ENCODE results near the gene SLC8A2. TPM values are rescaled to one million over a fixed set of nuclear protein-coding genes. Genes with fewer than 3 reads are reported as not detected.

SLC8A2 gene
- total RNA-seq, 2 experiments from 2014 or later = not detected

GRCh38 chr19:47429140-47429793 is 42.4 kb downstream of the SLC8A2 start:
- POLR2A ChIA-PET = no interaction called here
- Mint-ChIP-seq H3K9me3 (peaks cover 6% of the 10 kb centered on the region), H3K4me1 (peaks cover 40% of the 10 kb centered on the region), H3K4me3 (no peak overlapping the region), H3K27me3 (peaks cover 32% of the 10 kb centered on the region), H3K27ac (no peak overlapping the region), H3K36me3 (ENCODE audit: low read depth) (no peaks in the 10 kb centered on the region)
- DNase-seq = no peak
- CTCF ChIA-PET = interaction anchor here (0.6 to 2.8 kb wide), 13 partner anchors 7 to 278 kb away, joined by 3 to 20 read pairs (median 3); partner anchors contain the start of gene DHX34

- H3K36me3 Mint-ChIP-seq (ENCODE audit: low read depth) = no peaks in the 10 kb centered on the region
- H3K4me3 Mint-ChIP-seq = no peak overlapping the region
- POLR2A ChIA-PET = no interaction called here
- peaks cover 32% of the 10 kb centered on the region for H3K4me1 Mint-ChIP-seq
- CTCF ChIA-PET = interaction anchor here (0.5 to 2.8 kb wide), 23 partner anchors 8 to 317 kb away, joined by 3 to 20 read pairs (median 4); partner anchors contain the start of genes DHX34, INAFM1, KPTN and NAPA
- peaks cover 6% of the 10 kb centered on the region for H3K9me3 Mint-ChIP-seq
- peak; percentile 87 for DNase-seq
- H3K27ac Mint-ChIP-seq = no peak overlapping the region
- peaks cover 39% of the 10 kb centered on the region for H3K27me3 Mint-ChIP-seq
Measured at GRCh38 chr19:47428177-47428894, 43.4 kb downstream of the SLC8A2 start.

- H3K27ac Mint-ChIP-seq = no peak overlapping the region
- H3K4me3 Mint-ChIP-seq = no peak overlapping the region
- ChIA-PET POLR2A (no interaction called here), CTCF (interaction anchor here (0.5 to 1.8 kb wide), 20 partner anchors 9 to 317 kb away, joined by 3 to 20 read pairs (median 4); partner anchors contain the start of genes DHX34, INAFM1, KPTN and NAPA)
- DNase-seq = peak; percentile 77
- peaks cover 47% of the 10 kb centered on the region for H3K27me3 Mint-ChIP-seq
- H3K4me1 Mint-ChIP-seq = peaks cover 23% of the 10 kb centered on the region
- H3K36me3 Mint-ChIP-seq (ENCODE audit: low read depth) = no peaks in the 10 kb centered on the region
- peaks cover 2% of the 10 kb centered on the region for H3K9me3 Mint-ChIP-seq
Measured at GRCh38 chr19:47427241-47428176, 44.2 kb downstream of the SLC8A2 start.

- no peak overlapping the region for H3K27ac Mint-ChIP-seq
- H3K4me1 Mint-ChIP-seq = peaks cover 7% of the 10 kb centered on the region
- DNase-seq = no peak
- CTCF ChIA-PET = no interaction called here
- POLR2A ChIA-PET = no interaction called here
- H3K36me3 Mint-ChIP-seq (ENCODE audit: low read depth) = no peaks in the 10 kb centered on the region
- peaks cover 71% of the 10 kb centered on the region for H3K27me3 Mint-ChIP-seq
- H3K9me3 Mint-ChIP-seq = no peaks in the 10 kb centered on the region
- no peak overlapping the region for H3K4me3 Mint-ChIP-seq
Measured at GRCh38 chr19:47423203-47423882, 48.4 kb downstream of the SLC8A2 start.

- Mint-ChIP-seq H3K4me1 (peaks cover 13% of the 10 kb centered on the region), H3K36me3 (ENCODE audit: low read depth) (no peaks in the 10 kb centered on the region), H3K27me3 (peaks cover 79% of the 10 kb centered on the region), H3K9me3 (no peaks in the 10 kb centered on the region), H3K27ac (no peak overlapping the region), H3K4me3 (no peak overlapping the region)
- no peak for DNase-seq
- ChIA-PET CTCF (no interaction called here), POLR2A (no interaction called here)
Measured at GRCh38 chr19:47422417-47423163, 49.1 kb downstream of the SLC8A2 start.

GRCh38 chr19:47421844-47422395 is 49.8 kb downstream of the SLC8A2 start:
- ChIA-PET POLR2A (no interaction called here), CTCF (no interaction called here)
- DNase-seq = no peak
- Mint-ChIP-seq H3K4me3 (no peak overlapping the region), H3K27me3 (peaks cover 81% of the 10 kb centered on the region), H3K9me3 (no peaks in the 10 kb centered on the region), H3K4me1 (peaks cover 15% of the 10 kb centered on the region), H3K36me3 (ENCODE audit: low read depth) (no peaks in the 10 kb centered on the region), H3K27ac (no peak overlapping the region)

- no peaks in the 10 kb centered on the region for H3K9me3 Mint-ChIP-seq
- H3K4me1 Mint-ChIP-seq = peaks cover 15% of the 10 kb centered on the region
- ChIA-PET POLR2A (no interaction called here), CTCF (no interaction called here)
- DNase-seq = no peak
- no peak overlapping the region for H3K27ac Mint-ChIP-seq
- no peaks in the 10 kb centered on the region for H3K36me3 Mint-ChIP-seq (ENCODE audit: low read depth)
- H3K4me3 Mint-ChIP-seq = no peak overlapping the region
- peaks cover 81% of the 10 kb centered on the region for H3K27me3 Mint-ChIP-seq
Measured at GRCh38 chr19:47421244-47421786, 50.4 kb downstream of the SLC8A2 start.

- Mint-ChIP-seq H3K9me3 (no peaks in the 10 kb centered on the region), H3K4me3 (no peak overlapping the region), H3K36me3 (ENCODE audit: low read depth) (no peaks in the 10 kb centered on the region), H3K27me3 (peaks cover 83% of the 10 kb centered on the region), H3K4me1 (peaks cover 15% of the 10 kb centered on the region), H3K27ac (no peak overlapping the region)
- CTCF ChIA-PET = no interaction called here
- POLR2A ChIA-PET = no interaction called here
- DNase-seq = no peak
Measured at GRCh38 chr19:47419789-47420188, 51.9 kb downstream of the SLC8A2 start.

GRCh38 chr19:47419030-47419783 is 52.5 kb downstream of the SLC8A2 start, which contains the start of gene MEIS3:
MEIS3 (minus strand) TSS chr19:47419527; CDS start chr19:47419081, 446 bp downstream.
- no peaks in the 10 kb centered on the region for H3K9me3 Mint-ChIP-seq
- CTCF ChIA-PET = interaction anchor here (0.6 kb wide), 1 partner anchor 241 kb away, joined by 3 read pairs; no protein-coding TSS in a partner anchor

GRCh38 chr19:47418692-47419029 is 53.0 kb downstream of the SLC8A2 start:
- H3K4me1 Mint-ChIP-seq = peaks cover 15% of the 10 kb centered on the region
- H3K36me3 Mint-ChIP-seq (ENCODE audit: low read depth) = no peaks in the 10 kb centered on the region
- CTCF ChIA-PET = interaction anchor here (0.6 kb wide), 1 partner anchor 240 kb away, joined by 3 read pairs; no protein-coding TSS in a partner anchor
- no peaks in the 10 kb centered on the region for H3K9me3 Mint-ChIP-seq
- no peak for DNase-seq
- POLR2A ChIA-PET = no interaction called here
- no peak overlapping the region for H3K4me3 Mint-ChIP-seq
- H3K27me3 Mint-ChIP-seq = peaks cover 80% of the 10 kb centered on the region
- no peak overlapping the region for H3K27ac Mint-ChIP-seq

More at GRCh38 chr19:47419030-47419783, 52.5 kb downstream of the SLC8A2 start, which contains the start of gene MEIS3:
- Mint-ChIP-seq H3K4me3 (no peak within 1 kb of the TSS), H3K4me1 (peaks cover 15% of the 10 kb centered on the region), H3K27me3 (peaks cover 81% of the 10 kb centered on the region), H3K36me3 (ENCODE audit: low read depth) (no peaks in the 10 kb centered on the region), H3K27ac (no peak within 1 kb of the TSS)
- no peak for DNase-seq
- POLR2A ChIA-PET = no interaction called here

Measured in activated CD4-positive, alpha-beta T cell treated with anti-CD3 and anti-CD28 coated beads, Interleukin-2, amount 10 ng/mL, durations not matched to agents 7 days and 5 days (primary cell).